Keratinocyte (primary cell): ENCODE results near the gene CHCHD1. TPM values are rescaled to one million over a fixed set of nuclear protein-coding genes. Genes with fewer than 3 reads are reported as not detected.

Experiments used
- DNase-seq: peaks from one replicate; pipeline ENCODE4 v3.0.0-alpha.2; 2011; ENCODE audit warnings: low read depth, missing footprints, low spot score
- FAIRE-seq: peaks from 2 replicates; lab custom pipeline; 2011; peaks lifted over from hg19 to GRCh38; lab: Jason Lieb, UNC
- H2AFZ ChIP-seq: 2 replicates; pipeline ENCODE4 v1.6.0; 2012; ENCODE audit warnings: low read length, control low read depth, inconsistent platforms; ENCODE audit not compliant: control insufficient read depth
- H3K27ac ChIP-seq: 2 replicates; pipeline ENCODE4 v1.5.1; 2011; ENCODE audit warnings: low read length; ENCODE audit not compliant: control insufficient read depth, insufficient read depth
- H3K27me3 ChIP-seq: 3 replicates; pipeline ENCODE4 v1.6.0; 2011; ENCODE audit warnings: low read length; ENCODE audit not compliant: control insufficient read depth, insufficient read depth; ENCODE audit errors: extremely low read depth
- H3K36me3 ChIP-seq, 2 experiments: 2 replicates in 1 of 2; 3 replicates in 1 of 2; pipeline ENCODE4 v1.5.1; 2011; ENCODE audit warnings: low read length in 2 of 2, mild to moderate bottlenecking in 1 of 2; ENCODE audit not compliant: control insufficient read depth in 2 of 2, insufficient read depth in 2 of 2; ENCODE audit errors: extremely low read depth in 1 of 2
- H3K4me1 ChIP-seq: 3 replicates; pipeline ENCODE4 v1.5.1; 2011; ENCODE audit warnings: low read length; ENCODE audit not compliant: control insufficient read depth, insufficient read depth; ENCODE audit errors: extremely low read depth
- H3K4me2 ChIP-seq: 3 replicates; pipeline ENCODE4 v1.6.0; 2011; ENCODE audit warnings: low read depth, low read length; ENCODE audit not compliant: control insufficient read depth, insufficient read depth; ENCODE audit errors: extremely low read depth
- H3K4me3 ChIP-seq, 3 experiments: fragments of 200-600 bp in 1 of 3; sonication (generic) in 1 of 3; 2 replicates in 2 of 3; 3 replicates in 1 of 3; pipeline ENCODE4 v1.5.1; 2011 to 2016; ENCODE audit warnings: low read length in 3 of 3, mild to moderate bottlenecking in 3 of 3, control low read depth in 2 of 3, inconsistent platforms in 1 of 3, low read depth in 1 of 3, mixed read lengths in 1 of 3, mixed run types in 1 of 3, moderate library complexity in 1 of 3; ENCODE audit not compliant: control insufficient read depth in 2 of 3, insufficient read depth in 2 of 3; ENCODE audit errors: extremely low read depth in 1 of 3
- H3K79me2 ChIP-seq: 2 replicates; pipeline ENCODE4 v1.6.0; 2012; ENCODE audit warnings: low read length; ENCODE audit not compliant: control insufficient read depth, insufficient read depth
- H3K9ac ChIP-seq: 3 replicates; pipeline ENCODE4 v1.6.0; 2011; ENCODE audit warnings: low read length; ENCODE audit not compliant: control insufficient read depth, insufficient read depth; ENCODE audit errors: extremely low read depth
- H3K9me1 ChIP-seq: 3 replicates; pipeline ENCODE4 v1.6.0; 2011; ENCODE audit warnings: low read length; ENCODE audit not compliant: control insufficient read depth, insufficient read depth; ENCODE audit errors: extremely low read depth
- H3K9me3 ChIP-seq: 2 replicates; pipeline ENCODE4 v1.5.1; 2012; ENCODE audit warnings: low read depth, low read length; ENCODE audit not compliant: control insufficient read depth
- H4K20me1 ChIP-seq: 3 replicates; pipeline ENCODE4 v1.6.0; 2011; ENCODE audit warnings: low read length; ENCODE audit not compliant: control insufficient read depth, insufficient read depth; ENCODE audit errors: extremely low read depth
- EZH2 ChIP-seq: IDR thresholded peaks from one replicate; pipeline ENCODE4 v1.6.1; 2012; ENCODE audit warnings: inconsistent platforms, mild to moderate bottlenecking, low read length, moderate library complexity
- dilution Hi-C: fragments of 300-500 bp; cut with MboI; formaldehyde crosslinking; loops from one replicate; pipeline ENCODE4 v1.7.0; 2020; ENCODE audit warnings: low sequenced_read_pairs; ENCODE audit not compliant: extremely low pct_ligation_motif_present
- polyA plus RNA-seq, 5 experiments: library from polyadenylated mRNA; depleted of rRNA in 3 of 5; stranded (reverse) in 3 of 5; stranded (forward) in 1 of 5; unstranded in 1 of 5; fragments of >200 nt; gene quantifications; 1 replicate in 1 of 5; 2 replicates in 3 of 5; 3 replicates in 1 of 5; pipeline versions ENCODE4 v1.2.1 to v1.2.3, GENCODE V29; 2011 to 2012; ENCODE audit warnings: missing spikeins in 2 of 5, low read depth in 1 of 5, low replicate concordance in 1 of 5
- TF ChIP-seq, protein P1 (sequence below), 3 experiments: IDR thresholded peaks in 1 of 3; conservative IDR thresholded peaks in 1 of 3; optimal IDR thresholded peaks in 1 of 3; 2 replicates in 2 of 3; 3 replicates in 1 of 3; pipeline versions ENCODE3 to v1.5.1; 2011; ENCODE audit warnings: low read length in 3 of 3, mild to moderate bottlenecking in 3 of 3, moderate library complexity in 2 of 3, control low read depth in 1 of 3, inconsistent platforms in 1 of 3; ENCODE audit not compliant: insufficient read depth in 2 of 3; ENCODE audit errors: extremely low read depth in 1 of 3

The CHCHD1 gene
- polyA plus RNA-seq, 1 donor (not counting 4 experiments of a cell fraction or from before 2014, with no cell fraction given): 59.8 TPM

DNA sequence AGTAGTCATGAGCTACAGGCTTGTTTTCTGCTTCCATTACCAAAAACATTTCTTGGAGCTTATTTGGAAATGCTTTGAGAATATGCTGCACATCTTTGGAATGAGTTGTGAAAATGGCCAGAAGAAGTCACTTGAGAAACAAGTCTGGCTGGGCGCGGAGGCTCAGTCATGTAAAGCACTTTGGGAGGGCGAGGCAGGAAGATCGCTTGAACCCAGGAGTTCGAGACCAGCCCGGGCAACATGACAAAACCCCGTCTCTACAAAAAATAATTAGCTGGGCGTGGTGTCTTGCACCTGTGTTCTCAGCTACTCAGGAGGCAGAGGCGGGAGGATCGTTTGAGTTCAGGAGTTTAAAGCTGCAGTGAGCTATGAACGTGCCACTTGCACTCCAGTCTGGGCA, 882 bp upstream of the CHCHD1 start:
- no peaks in the 10 kb centered on the region for H3K27me3 ChIP-seq
- H3K9me3 ChIP-seq: no peaks in the 10 kb centered on the region
- peak overlapping the region; percentile 91 for H3K9ac ChIP-seq
- H4K20me1 ChIP-seq: no peaks in the 10 kb centered on the region
- H3K27ac ChIP-seq: peak overlapping the region; percentile 82
- TF ChIP-seq EZH2: no peak
- TF ChIP-seq, protein P1, sequence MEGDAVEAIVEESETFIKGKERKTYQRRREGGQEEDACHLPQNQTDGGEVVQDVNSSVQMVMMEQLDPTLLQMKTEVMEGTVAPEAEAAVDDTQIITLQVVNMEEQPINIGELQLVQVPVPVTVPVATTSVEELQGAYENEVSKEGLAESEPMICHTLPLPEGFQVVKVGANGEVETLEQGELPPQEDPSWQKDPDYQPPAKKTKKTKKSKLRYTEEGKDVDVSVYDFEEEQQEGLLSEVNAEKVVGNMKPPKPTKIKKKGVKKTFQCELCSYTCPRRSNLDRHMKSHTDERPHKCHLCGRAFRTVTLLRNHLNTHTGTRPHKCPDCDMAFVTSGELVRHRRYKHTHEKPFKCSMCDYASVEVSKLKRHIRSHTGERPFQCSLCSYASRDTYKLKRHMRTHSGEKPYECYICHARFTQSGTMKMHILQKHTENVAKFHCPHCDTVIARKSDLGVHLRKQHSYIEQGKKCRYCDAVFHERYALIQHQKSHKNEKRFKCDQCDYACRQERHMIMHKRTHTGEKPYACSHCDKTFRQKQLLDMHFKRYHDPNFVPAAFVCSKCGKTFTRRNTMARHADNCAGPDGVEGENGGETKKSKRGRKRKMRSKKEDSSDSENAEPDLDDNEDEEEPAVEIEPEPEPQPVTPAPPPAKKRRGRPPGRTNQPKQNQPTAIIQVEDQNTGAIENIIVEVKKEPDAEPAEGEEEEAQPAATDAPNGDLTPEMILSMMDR (optimal IDR thresholded peaks at IDR 0.05 in 1 of 3, IDR thresholded peaks at IDR 0.05 in 1 of 3, conservative IDR thresholded peaks at IDR 0.05 in 1 of 3; ENCODE audit: extremely low read depth in 1 of 3, insufficient read depth in 2 of 3, low read length in 3 of 3): no peak
- H3K79me2 ChIP-seq: peaks cover 51% of the 10 kb centered on the region
- no peaks in the 10 kb centered on the region for H3K9me1 ChIP-seq
- no peak overlapping the region for H2AFZ ChIP-seq
- peaks cover 19% of the 10 kb centered on the region for H3K4me1 ChIP-seq
- dilution Hi-C loops: no loop called here
- FAIRE-seq (peak; percentile 32), DNase-seq (no peak)
- peak overlapping the region; percentile 99 for H3K4me2 ChIP-seq
- H3K4me3 ChIP-seq: peak overlapping the region; percentile 85 to 99 (median 89)
- peaks cover 3 to 6% of the 10 kb centered on the region in 2 experiments for H3K36me3 ChIP-seq

DNA sequence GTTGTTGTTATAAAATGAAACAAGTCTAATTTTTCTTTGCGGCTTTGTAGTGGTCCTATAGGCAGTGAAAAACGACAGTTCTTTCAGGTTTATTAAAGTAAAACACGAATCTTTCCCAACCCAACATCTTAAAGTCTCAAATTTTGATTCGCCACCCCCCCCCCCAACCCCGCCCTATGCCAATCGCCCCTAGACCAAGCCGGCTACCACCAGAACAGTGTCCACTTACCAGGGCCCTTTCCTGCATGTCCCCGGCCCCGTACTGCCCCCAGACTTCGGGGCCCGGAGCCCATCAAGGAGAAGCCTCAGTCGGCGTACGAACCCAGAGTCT, 335 bp upstream of the CHCHD1 start:
- Histone ChIP-seq H3K9me3 (no peaks in the 10 kb centered on the region), H4K20me1 (peaks cover 2% of the 10 kb centered on the region), H3K4me2 (peak overlapping the region; percentile 99), H3K27me3 (no peaks in the 10 kb centered on the region), H3K79me2 (peaks cover 53% of the 10 kb centered on the region), H3K27ac (peak overlapping the region; percentile 82), H3K9me1 (no peaks in the 10 kb centered on the region), H3K36me3 (peaks cover 3 to 6% of the 10 kb centered on the region in 2 experiments), H3K4me3 (peak overlapping the region; percentile 85 to 99 (median 89)), H3K4me1 (peaks cover 20% of the 10 kb centered on the region), H2AFZ (peak overlapping the region; percentile 92), H3K9ac (peak overlapping the region; percentile 91)
- FAIRE-seq (no peak), DNase-seq (no peak)
- dilution Hi-C loops: no loop called here
- TF ChIP-seq, protein P1 (optimal IDR thresholded peaks at IDR 0.05 in 1 of 3, IDR thresholded peaks at IDR 0.05 in 1 of 3, conservative IDR thresholded peaks at IDR 0.05 in 1 of 3; ENCODE audit: extremely low read depth in 1 of 3, insufficient read depth in 2 of 3, low read length in 3 of 3): no peak
- no peak for TF ChIP-seq EZH2
